ENCODE measurements around the gene PTGIS. TPM values are rescaled to one million over a fixed set of nuclear protein-coding genes. Genes with fewer than 3 reads are reported as not detected.
A peak's percentile ranks its signal among the peaks of the same experiment; 100 is the strongest.

Gene PTGIS
- total RNA-seq, 2 donors from 2014 or later: 14.1 to 20.9 TPM

DNA sequence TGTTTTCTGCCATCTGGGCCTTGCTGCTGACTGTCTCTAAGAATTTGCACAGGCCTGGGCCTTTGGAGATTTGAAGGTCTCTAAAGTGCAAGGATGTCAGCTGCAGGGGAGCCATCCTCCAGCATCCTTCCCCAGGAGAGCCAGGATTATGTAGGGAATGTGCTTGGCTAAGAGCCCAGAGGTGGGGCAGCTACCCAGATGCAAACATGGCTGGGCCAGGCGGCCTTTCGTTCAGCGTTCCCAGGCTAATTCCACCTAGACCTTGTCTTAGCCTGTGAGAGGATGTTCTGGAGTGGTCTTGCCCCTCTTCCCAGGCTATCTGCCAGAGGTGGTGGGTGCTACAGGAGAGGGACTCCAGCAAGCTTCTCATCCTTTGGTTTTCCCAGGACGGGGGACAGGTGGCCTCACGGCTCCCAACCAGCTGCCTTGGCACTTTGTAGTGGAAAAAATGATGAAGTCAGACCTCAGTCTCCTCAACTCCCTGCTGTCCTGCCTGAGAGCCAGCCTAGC, 7.7 kb upstream of the PTGIS start:
- H3K9me3 ChIP-seq (ENCODE audit: control insufficient read depth, low read length): no peaks in the 10 kb centered on the region
- TF ChIP-seq, protein P1, sequence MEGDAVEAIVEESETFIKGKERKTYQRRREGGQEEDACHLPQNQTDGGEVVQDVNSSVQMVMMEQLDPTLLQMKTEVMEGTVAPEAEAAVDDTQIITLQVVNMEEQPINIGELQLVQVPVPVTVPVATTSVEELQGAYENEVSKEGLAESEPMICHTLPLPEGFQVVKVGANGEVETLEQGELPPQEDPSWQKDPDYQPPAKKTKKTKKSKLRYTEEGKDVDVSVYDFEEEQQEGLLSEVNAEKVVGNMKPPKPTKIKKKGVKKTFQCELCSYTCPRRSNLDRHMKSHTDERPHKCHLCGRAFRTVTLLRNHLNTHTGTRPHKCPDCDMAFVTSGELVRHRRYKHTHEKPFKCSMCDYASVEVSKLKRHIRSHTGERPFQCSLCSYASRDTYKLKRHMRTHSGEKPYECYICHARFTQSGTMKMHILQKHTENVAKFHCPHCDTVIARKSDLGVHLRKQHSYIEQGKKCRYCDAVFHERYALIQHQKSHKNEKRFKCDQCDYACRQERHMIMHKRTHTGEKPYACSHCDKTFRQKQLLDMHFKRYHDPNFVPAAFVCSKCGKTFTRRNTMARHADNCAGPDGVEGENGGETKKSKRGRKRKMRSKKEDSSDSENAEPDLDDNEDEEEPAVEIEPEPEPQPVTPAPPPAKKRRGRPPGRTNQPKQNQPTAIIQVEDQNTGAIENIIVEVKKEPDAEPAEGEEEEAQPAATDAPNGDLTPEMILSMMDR (conservative IDR thresholded peaks at IDR 0.05): no peak
- no peak overlapping the region for H3K4me3 ChIP-seq (ENCODE audit: low read length)
- Mint-ChIP-seq H3K36me3 (ENCODE audit: low read depth) (no peaks in the 10 kb centered on the region), H3K27me3 (ENCODE audit: insufficient read depth) (peaks cover 7% of the 10 kb centered on the region), H3K27ac (no peak overlapping the region), H3K9me3 (no peaks in the 10 kb centered on the region), H3K4me1 (peaks cover 10% of the 10 kb centered on the region), H3K4me3 (no peak overlapping the region)
- no peaks in the 10 kb centered on the region for H3K36me3 ChIP-seq (ENCODE audit: control insufficient read depth, insufficient read depth, low read length)
- peak; percentile 58 for DNase-seq
- WGBS, 2 experiments (ENCODE audit: insufficient coverage in 1 of 2, insufficient read length in 1 of 2): 82 to 88% methylated on average over 3 to 5 of the region's 5 CpGs
- H3K9ac ChIP-seq (ENCODE audit: extremely low read depth, low read length, poor library complexity, severe bottlenecking): no peak overlapping the region
- H3K4me1 ChIP-seq (ENCODE audit: control insufficient read depth, insufficient read depth, low read length): peaks cover 2% of the 10 kb centered on the region
- H3K27me3 ChIP-seq (ENCODE audit: control insufficient read depth, insufficient read depth, low read length, poor library complexity, severe bottlenecking): no peaks in the 10 kb centered on the region
- H3K27ac ChIP-seq (ENCODE audit: low read depth, low read length): no peak overlapping the region

DNA sequence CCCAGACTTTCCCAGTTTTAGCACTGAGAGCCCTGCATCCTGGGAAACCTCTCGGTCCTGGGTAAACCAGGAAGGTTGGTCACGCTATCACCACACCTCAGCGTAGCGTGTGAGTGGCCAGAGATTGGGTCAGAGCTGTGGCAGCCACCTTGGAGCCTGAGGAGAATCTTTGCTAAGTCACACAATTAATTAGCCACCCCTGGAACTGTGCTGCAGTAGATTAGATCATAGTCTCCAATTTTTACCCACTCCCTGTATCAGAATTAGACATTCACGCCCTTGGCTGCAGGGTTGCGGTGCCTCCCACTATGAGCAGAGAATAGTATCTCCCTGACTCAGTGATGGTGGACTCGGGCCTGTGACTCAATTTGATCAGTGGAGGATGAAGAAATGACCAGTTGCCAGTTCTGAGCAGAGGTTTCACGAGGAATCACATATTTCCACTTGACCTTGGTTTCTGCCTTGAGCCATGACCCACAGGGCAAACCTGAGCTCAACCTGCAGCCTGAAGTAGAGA, 6.0 kb upstream of the PTGIS start:
- Histone ChIP-seq H3K4me1 (ENCODE audit: control insufficient read depth, insufficient read depth, low read length) (peaks cover 3% of the 10 kb centered on the region), H3K4me3 (ENCODE audit: low read length) (no peak overlapping the region), H3K9ac (ENCODE audit: extremely low read depth, low read length, poor library complexity, severe bottlenecking) (no peak overlapping the region), H3K9me3 (ENCODE audit: control insufficient read depth, low read length) (no peaks in the 10 kb centered on the region), H3K27ac (ENCODE audit: low read depth, low read length) (no peak overlapping the region), H3K27me3 (ENCODE audit: control insufficient read depth, insufficient read depth, low read length, poor library complexity, severe bottlenecking) (no peaks in the 10 kb centered on the region), H3K36me3 (ENCODE audit: control insufficient read depth, insufficient read depth, low read length) (no peaks in the 10 kb centered on the region)
- Mint-ChIP-seq H3K27me3 (ENCODE audit: insufficient read depth) (peaks cover 7% of the 10 kb centered on the region), H3K27ac (no peak overlapping the region), H3K4me3 (no peak overlapping the region), H3K36me3 (ENCODE audit: low read depth) (no peaks in the 10 kb centered on the region), H3K9me3 (no peaks in the 10 kb centered on the region), H3K4me1 (peaks cover 23% of the 10 kb centered on the region)
- WGBS, 2 experiments (ENCODE audit: insufficient coverage in 1 of 2, insufficient read length in 1 of 2): 94 to 96% methylated on average over 8 of the region's 8 CpGs
- DNase-seq: peak; percentile 35
- TF ChIP-seq, protein P1 (conservative IDR thresholded peaks at IDR 0.05): no peak

DNA sequence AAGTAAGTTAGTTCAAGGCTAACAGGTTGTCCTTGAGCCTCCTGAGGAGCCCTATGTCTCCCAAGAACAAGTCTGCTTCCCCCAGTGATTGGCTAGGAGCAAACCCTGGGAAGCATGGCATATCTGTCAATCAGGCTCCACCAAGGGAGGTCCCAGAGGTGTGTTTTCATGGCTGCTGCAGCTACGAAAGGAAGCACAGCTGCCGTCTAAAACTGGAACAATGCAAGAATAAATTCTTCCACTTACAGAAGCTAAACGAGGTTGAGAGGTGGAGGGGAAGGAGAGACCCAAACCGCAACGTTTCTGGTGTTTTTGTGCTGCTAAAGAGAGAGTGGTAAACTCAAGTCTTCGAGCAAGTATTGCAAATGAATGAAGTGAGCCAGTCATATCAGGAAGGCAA, 4.9 kb upstream of the PTGIS start:
- Mint-ChIP-seq H3K9me3 (no peaks in the 10 kb centered on the region), H3K27me3 (ENCODE audit: insufficient read depth) (peaks cover 7% of the 10 kb centered on the region), H3K36me3 (ENCODE audit: low read depth) (no peaks in the 10 kb centered on the region), H3K4me1 (peaks cover 24% of the 10 kb centered on the region), H3K4me3 (no peak overlapping the region), H3K27ac (no peak overlapping the region)
- no peak overlapping the region for H3K9ac ChIP-seq (ENCODE audit: extremely low read depth, low read length, poor library complexity, severe bottlenecking)
- no peak overlapping the region for H3K4me3 ChIP-seq (ENCODE audit: low read length)
- H3K27me3 ChIP-seq (ENCODE audit: control insufficient read depth, insufficient read depth, low read length, poor library complexity, severe bottlenecking): no peaks in the 10 kb centered on the region
- no peak overlapping the region for H3K27ac ChIP-seq (ENCODE audit: low read depth, low read length)
- DNase-seq: peak; percentile 79
- TF ChIP-seq, protein P1 (conservative IDR thresholded peaks at IDR 0.05): no peak
- 55 to 60% methylated on average over 4 to 6 of the region's 6 CpGs for WGBS, 2 experiments (ENCODE audit: insufficient coverage in 1 of 2, insufficient read length in 1 of 2)
- H3K9me3 ChIP-seq (ENCODE audit: control insufficient read depth, low read length): no peaks in the 10 kb centered on the region
- no peaks in the 10 kb centered on the region for H3K36me3 ChIP-seq (ENCODE audit: control insufficient read depth, insufficient read depth, low read length)
- peaks cover 5% of the 10 kb centered on the region for H3K4me1 ChIP-seq (ENCODE audit: control insufficient read depth, insufficient read depth, low read length)

All from endodermal cell (in vitro differentiated cells).